Measurements from ENCODE around the gene PPP1R11.
"Not testable (repeated sequence)": the region's sequence is repeated elsewhere in the genome, so short reads cannot be mapped to it uniquely, and the experiment has no call there.

The PPP1R11 gene

DNA sequence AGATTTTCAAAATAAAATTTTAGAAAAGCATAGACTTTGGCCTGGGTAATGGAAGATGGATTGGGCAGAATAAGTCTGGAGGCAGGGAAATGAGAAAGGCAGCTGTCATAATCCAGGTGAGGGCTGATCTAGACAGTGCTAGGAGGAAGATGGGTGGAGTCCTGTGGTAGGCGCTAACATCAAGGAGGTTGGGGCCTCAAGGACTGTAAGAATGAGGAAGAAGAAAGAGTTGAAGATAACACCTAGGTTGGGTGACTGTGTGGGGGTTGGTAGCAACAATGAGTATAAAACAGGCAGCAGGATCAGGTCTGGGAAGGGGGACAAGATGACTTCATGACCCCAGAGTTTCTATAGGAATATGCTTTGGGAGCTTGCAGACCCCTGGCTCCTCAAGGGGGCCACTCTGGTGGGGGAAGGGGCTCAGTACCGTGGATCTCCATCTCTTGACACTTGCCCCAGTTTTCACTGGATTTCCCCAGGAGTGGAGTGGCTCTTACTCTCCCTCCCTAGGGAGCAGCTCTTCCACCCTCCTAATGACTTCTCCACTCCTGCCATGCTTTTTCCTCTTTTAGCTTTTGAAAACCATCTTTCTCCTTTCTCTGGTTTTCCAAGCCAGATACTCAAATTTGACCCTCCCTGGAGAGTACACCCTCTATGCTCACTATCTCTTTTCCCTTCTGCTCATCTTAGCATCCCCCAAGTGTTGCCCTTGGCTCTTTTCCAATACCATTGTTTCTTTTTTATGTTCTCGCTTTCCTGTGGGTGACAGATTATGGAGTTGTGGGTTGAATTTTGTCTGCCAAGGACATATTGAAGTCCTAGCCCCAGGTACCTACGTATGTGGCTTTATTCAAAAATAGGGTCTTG, 31.1 kb downstream of the PPP1R11 start:
- DNase-seq (ENCODE audit: low spot score) = peak; percentile 37

- DNase-seq (ENCODE audit: low spot score) = no peak
Measured at GRCh38 chr6:30100154-30100553, 33.2 kb downstream of the PPP1R11 start.

GRCh38 chr6:30100585-30101443, 33.8 kb downstream of the PPP1R11 start:
- peak; percentile 53 for DNase-seq (ENCODE audit: low spot score)

- peak; percentile 87 for DNase-seq (ENCODE audit: low spot score)
Measured at GRCh38 chr6:30101444-30102413, 34.7 kb downstream of the PPP1R11 start.

DNA sequence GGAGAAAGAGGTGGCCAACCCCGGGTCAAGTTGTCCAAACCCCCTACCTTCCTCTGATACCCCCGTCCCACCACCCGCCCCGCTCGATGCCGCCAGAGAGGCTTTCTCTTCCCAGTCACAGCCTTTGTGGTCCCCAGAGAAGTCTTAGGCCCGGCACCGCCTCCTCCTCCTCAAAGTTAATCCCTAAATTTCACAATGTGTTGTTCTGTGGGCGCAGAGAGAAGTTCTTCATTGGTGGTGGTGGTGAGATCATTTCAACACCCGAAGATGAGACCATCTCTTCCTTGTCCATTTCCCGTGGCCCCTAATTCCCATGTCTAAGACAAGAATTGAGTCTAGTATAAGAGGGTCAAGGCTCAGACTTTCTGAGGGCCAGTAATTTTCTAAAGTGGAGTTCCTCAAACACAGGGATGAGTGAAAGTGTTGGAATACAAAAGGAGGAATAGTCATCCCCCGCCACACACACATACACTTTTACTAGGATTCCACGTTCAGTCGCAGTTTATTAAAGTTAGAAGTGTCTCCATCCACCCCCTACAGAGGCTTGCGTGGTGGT, 35.5 kb downstream of the PPP1R11 start:
- DNase-seq (ENCODE audit: low spot score) = no peak

GRCh38 chr6:30102970-30103871, 36.2 kb downstream of the PPP1R11 start:
- peak; percentile 88 for DNase-seq (ENCODE audit: low spot score)

DNA sequence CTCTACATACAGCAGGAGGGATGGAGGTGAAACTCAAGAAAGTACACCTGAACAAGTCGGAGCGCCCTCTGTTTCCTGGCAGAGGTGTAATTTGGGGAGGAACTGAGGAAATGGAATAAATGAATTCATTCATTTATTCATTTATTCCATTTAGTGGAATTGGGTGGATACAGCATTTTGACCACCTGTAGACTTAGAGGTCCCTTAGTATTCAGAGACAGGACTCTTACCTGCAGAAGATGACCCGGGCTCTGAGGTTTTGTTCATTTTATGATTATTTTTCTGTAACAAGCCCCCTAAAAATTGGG, 36.8 kb downstream of the PPP1R11 start:
- DNase-seq (ENCODE audit: low spot score) = no peak

DNA sequence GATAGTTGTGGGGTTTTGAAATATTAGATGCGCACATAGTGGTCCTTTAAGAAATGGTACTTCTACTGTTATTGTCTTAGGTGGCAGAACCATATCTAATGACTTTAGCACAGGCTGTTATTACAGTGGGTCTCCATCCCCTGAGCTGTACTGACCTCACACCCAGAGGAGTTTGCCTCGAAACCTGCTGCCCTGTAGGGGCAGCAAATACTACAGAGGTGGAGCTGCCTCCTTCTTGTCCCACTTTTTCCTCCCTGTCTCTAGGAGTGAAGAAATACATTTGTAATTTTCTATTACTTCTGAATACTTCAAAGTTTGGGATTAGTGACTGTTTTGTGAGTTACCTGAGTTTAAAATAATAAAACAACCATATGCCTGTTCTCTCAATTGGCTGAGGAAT, 37.7 kb downstream of the PPP1R11 start:
- no peak for DNase-seq (ENCODE audit: low spot score)

DNA sequence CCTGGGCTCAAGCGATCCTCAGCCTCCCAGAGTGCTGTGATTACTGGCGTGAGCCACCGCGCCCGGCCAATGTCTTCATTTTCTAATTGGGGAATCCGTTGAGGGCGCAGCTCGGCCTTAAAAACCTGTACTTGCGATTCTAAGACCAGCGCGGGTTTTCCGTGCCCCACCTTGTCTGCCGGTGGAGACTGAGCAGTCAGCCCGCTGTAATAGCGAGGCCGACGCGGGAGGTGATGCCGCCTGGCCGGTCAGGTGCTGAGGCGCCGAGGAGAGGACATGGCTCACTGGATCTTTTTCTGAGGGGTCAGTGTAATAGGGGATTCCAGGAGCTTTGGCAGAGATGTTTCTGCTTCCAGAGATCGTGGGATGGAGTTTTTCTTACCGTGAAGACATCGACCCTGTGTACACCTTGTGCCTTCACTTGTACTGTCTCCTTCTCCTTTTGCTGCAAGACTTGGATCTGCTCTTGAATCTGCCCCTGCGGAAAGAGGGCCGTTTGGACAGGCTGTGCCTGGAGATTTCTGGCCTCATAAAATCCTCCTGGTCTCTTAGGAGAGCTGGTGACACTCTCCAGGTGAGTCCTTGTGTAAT, 44.4 kb downstream of the PPP1R11 start:
- DNase-seq (ENCODE audit: low spot score) = no peak

GRCh38 chr6:30112402-30112994, 45.5 kb downstream of the PPP1R11 start:
- DNase-seq (ENCODE audit: low spot score) = no peak

- DNase-seq (ENCODE audit: low spot score) = peak; percentile 29
Measured at GRCh38 chr6:30113003-30113759, 46.2 kb downstream of the PPP1R11 start, which contains the start of gene TRIM31. Gene TRIM31 (minus strand): TSS chr6:30113090. CDS start chr6:30112805, 285 bp downstream.

- DNase-seq (ENCODE audit: low spot score) = peak; percentile 27
Measured at GRCh38 chr6:30113841-30114240, 46.8 kb downstream of the PPP1R11 start.

DNA sequence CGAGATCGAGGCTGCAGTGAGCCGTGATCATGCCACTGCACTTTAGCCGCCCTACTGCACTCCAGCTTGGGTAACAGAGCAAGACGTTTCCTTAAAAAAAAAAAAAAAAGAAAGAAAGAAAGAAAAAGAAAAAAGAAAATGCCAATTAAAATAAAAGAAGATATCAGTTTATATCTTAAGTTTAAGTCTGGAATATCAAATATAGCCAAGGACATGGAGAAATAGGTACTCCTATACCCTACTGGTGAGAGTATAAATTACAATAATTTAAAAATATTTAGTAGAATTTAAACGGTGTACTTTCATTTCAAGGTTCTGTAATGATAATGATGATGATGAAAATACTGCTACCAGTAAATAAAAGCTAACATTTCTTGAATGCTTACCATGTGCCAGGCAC, 49.7 kb downstream of the PPP1R11 start:
- DNase-seq (ENCODE audit: low spot score) = no peak

- DNase-seq (ENCODE audit: low spot score) = not testable (repeated sequence)
Measured at GRCh38 chr6:30118691-30119090, 51.7 kb downstream of the PPP1R11 start.
